Tongue (tissue), 2 donors: ENCODE results near the gene PCDHA7. TPM values are rescaled to one million over a fixed set of nuclear protein-coding genes. Genes with fewer than 3 reads are reported as not detected.
A peak's percentile ranks its signal among the peaks of the same experiment; 100 is the strongest.
"Not testable (repeated sequence)": the region's sequence is repeated elsewhere in the genome, so short reads cannot be mapped to it uniquely, and the experiment has no call there.

ENCODE experiments used
- DNase-seq: peaks from one replicate; pipeline ENCODE4 v3.0.0-alpha.2; 2015
- total RNA-seq: library from RNA; depleted of rRNA; stranded (reverse); fragments of >200 nt; gene quantifications from one replicate; pipeline ENCODE4 v1.2.3, GENCODE V29; 2014

PCDHA7 gene
- total RNA-seq, 1 donor from 2014 or later: 0.21 TPM

DNA sequence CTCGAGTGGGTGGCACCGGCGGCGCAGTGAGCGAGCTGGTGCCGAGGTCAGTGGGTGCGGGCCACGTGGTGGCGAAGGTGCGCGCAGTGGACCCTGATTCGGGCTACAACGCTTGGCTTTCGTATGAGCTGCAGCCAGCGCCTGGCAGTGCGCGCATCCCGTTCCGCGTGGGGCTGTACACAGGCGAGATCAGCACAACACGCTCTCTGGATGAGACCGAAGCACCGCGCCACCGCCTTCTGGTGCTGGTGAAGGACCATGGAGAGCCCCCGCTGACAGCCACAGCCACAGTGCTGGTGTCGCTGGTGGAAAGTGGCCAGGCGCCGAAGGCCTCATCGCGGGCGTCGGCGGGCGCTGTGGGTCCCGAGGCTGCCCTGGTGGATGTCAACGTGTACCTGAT, 10.6 kb upstream of the PCDHA7 start:
- no peak for DNase-seq

DNA sequence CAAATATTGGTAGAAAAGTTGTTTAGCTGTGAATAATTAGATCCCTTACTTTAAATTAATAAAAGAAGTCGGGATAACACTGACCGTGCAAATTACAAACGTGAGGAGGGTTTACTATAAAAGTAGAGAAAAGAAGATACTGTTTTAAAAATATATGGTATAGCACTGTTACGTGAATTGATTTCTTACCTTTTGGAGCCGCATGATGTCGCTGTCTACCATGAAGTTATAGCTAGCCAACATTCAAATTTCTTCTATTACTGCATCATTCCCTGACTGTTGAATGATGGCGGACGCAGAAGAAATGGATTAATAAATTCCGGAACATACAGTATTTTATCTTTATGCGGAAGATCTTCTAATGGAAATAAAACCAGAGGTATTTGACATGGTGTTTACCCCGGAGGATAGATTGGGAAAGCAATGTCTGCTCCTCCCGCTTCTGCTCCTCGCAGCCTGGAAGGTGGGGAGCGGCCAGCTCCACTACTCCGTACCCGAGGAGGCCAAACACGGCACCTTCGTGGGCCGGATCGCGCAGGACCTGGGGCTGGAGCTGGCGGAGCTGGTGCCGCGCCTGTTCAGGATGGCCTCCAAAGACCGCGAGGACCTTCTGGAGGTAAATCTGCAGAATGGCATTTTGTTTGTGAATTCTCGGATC, 6.2 kb upstream of the PCDHA7 start, which contains the start of gene PCDHA6:
PCDHA6 (plus strand) TSS at position 257 of the 658 bp plus-strand sequence; CDS start at position 389, 132 bp downstream.
- peak; percentile 1 for DNase-seq

DNA sequence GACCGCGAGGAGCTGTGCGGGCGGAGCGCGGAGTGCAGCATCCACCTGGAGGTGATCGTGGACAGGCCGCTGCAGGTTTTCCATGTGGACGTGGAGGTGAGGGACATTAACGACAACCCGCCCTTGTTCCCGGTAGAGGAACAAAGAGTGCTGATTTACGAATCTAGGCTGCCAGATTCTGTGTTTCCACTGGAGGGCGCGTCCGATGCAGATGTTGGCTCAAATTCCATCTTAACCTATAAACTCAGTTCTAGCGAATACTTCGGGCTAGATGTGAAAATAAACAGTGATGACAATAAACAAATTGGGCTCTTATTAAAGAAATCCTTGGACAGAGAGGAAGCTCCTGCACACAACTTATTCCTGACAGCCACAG, 5.7 kb upstream of the PCDHA7 start:
- no peak for DNase-seq

DNA sequence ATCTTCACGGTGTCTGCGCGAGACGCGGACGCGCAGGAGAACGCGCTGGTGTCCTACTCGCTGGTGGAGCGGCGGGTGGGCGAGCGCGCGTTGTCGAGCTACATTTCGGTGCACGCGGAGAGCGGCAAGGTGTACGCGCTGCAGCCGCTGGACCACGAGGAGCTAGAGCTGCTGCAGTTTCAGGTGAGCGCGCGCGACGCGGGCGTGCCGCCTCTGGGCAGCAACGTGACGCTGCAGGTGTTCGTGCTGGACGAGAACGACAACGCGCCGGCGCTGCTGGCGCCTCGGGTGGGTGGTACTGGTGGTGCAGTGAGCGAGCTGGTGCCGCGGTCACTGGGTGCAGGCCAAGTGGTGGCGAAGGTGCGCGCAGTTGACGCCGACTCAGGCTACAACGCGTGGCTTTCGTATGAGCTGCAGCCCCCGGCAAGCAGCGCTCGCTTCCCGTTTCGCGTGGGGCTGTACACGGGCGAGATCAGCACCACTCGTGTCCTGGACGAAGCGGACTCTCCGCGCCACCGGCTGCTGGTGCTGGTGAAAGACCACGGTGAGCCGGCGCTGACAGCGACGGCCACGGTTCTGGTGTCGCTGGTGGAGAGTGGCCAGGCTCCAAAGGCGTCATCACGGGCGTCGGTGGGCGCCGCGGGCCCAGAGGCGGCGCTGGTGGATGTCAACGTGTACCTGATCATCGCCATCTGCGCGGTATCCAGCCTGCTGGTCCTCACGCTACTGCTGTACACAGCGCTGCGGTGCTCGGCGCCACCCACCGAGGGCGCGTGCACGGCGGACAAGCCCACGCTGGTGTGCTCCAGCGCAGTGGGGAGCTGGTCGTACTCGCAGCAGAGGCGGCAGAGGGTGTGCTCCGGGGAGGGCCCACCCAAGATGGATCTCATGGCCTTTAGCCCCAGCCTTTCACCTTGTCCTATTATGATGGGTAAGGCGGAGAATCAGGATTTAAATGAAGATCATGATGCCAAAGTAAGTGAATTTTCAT, 4.3 kb upstream of the PCDHA7 start:
- DNase-seq: not testable (repeated sequence)

DNA sequence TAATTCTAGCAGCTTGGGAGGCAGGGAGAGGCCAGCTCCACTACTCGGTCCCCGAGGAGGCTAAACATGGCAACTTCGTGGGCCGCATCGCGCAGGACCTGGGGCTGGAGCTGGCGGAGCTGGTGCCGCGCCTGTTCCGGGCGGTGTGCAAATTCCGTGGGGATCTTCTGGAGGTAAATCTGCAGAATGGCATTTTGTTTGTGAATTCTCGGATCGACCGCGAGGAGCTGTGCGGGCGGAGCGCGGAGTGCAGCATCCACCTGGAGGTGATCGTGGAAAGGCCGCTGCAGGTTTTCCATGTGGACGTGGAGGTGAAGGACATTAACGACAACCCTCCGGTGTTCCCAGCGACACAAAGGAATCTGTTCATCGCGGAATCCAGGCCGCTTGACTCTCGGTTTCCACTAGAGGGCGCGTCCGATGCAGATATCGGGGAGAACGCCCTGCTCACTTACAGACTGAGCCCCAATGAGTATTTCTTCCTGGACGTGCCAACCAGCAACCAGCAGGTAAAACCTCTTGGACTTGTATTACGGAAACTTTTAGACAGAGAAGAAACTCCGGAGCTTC, 455 bp downstream of the PCDHA7 start:
- not testable (repeated sequence) for DNase-seq

DNA sequence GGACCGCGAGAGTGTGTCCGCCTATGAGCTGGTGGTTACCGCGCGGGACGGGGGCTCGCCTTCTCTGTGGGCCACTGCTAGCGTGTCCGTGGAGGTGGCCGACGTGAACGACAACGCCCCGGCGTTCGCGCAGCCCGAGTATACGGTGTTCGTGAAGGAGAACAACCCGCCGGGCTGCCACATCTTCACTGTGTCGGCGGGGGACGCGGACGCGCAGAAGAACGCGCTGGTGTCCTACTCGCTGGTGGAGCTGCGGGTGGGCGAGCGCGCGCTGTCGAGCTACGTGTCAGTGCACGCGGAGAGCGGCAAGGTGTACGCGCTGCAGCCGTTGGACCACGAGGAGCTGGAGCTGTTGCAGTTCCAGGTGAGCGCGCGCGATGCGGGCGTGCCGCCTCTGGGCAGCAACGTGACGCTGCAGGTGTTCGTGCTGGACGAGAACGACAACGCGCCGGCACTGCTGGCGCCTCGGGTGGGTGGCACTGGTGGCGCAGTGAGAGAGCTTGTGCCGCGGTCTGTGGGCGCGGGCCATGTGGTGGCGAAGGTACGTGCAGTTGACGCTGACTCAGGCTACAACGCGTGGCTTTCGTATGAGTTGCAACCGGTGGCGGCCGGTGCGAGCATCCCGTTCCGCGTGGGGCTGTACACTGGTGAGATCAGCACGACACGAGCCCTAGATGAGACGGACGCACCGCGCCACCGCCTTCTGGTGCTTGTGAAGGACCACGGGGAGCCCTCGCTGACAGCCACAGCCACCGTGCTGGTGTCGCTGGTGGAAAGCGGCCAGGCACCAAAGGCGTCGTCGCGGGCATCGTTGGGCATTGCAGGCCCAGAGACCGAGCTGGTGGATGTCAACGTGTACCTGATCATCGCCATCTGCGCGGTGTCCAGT, 1.8 kb downstream of the PCDHA7 start:
- no peak for DNase-seq

DNA sequence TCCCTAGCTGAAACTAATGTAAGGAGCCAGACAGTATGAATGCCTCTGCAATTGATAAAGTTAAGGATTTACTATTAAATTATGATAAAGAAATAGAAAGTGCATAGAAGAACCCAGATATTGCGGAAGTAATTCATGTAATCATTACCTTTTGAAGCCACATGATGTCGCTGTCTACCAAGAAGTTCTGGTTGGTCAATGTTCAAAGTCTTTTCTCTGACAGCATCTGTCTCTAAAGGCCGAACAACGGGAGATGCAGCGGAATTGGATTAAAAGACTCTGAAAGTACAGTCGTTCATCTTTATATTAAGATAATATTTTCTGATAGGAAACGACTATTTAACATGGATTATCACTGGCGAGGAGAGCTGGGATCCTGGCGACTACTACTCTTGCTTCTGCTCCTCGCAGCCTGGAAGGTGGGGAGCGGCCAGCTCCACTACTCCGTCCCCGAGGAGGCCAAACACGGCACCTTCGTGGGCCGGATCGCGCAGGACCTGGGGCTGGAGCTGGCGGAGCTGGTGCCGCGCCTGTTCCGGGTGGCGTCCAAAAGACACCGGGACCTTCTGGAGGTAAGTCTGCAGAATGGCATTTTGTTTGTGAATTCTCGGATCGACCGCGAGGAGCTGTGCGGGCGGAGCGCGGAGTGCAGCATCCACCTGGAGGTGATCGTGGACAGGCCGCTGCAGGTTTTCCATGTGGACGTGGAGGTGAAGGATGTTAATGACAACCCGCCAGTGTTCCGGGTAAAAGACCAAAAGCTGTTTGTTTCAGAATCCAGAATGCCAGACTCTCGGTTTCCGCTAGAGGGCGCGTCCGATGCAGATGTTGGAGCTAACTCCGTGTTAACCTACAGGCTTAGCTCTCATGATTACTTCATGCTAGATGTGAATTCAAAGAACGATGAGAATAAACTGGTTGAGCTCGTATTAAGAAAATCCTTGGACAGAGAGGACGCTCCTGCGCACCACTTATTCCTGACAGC, 7.2 kb downstream of the PCDHA7 start, which contains the start of gene PCDHA8:
PCDHA8 (plus strand) TSS at position 210 of the 985 bp plus-strand sequence; CDS start at position 345, 135 bp downstream.
- peak; percentile 1 for DNase-seq

DNA sequence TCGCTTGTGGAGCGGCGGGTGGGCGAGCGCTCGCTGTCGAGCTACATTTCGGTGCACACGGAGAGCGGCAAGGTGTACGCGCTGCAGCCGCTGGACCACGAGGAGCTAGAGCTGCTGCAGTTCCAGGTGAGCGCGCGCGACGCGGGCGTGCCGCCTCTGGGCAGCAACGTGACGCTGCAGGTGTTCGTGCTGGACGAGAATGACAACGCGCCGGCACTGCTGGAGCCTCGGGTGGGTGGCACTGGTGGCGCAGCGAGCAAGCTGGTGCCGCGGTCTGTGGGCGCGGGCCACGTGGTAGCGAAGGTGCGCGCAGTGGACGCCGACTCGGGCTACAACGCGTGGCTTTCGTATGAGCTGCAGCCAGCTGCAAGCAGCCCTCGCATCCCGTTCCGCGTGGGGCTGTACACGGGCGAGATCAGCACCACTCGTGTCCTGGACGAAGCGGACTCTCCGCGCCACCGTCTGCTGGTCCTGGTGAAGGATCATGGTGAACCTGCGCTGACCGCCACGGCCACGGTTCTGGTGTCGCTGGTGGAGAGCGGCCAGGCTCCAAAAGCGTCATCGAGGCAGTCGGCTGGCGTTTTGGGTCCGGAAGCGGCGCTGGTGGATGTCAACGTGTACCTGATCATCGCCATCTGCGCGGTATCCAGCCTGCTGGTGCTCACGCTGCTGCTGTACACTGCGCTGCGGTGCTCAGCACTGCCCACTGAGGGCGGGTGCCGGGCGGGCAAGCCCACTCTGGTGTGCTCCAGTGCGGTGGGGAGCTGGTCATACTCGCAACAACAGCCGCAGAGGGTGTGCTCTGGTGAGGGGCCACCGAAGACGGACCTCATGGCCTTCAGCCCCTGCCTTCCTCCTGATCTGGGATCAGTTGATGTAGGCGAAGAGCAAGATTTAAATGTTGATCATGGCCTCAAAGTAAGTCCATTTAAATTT, 9.0 kb downstream of the PCDHA7 start:
- no peak for DNase-seq

DNA sequence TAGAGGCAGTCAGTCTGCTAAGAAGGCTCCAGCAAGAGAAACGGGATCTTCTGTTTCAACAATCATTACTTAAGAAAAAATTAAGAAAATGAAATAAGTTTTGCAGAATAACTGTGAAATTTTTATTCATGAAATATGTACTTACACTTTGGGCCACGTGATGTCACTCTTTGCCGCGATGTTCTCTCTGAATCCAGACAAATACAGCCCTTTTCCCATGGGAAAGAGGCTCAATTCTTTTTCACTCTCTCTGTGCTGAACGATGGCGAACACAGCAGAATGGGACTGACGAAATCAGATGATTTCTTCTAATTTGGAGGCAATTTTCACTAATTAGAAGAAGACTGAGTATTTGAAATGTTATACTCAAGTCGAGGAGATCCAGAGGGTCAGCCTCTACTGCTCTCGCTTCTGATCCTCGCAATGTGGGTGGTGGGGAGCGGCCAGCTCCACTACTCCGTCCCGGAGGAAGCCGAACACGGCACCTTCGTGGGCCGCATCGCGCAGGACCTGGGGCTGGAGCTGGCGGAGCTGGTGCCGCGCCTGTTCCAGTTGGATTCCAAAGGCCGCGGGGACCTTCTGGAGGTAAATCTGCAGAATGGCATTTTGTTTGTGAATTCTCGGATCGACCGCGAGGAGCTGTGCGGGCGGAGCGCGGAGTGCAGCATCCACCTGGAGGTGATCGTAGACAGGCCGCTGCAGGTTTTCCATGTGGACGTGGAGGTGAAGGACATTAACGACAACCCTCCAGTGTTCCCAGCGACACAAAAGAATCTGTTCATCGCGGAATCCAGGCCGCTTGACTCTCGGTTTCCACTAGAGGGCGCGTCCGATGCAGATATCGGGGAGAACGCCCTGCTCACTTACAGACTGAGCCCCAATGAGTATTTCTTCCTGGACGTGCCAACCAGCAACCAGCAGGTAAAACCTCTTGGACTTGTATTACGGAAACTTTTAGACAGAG, 14.4 kb downstream of the PCDHA7 start, which contains the start of gene PCDHA9:
PCDHA9 (plus strand) TSS at position 244 of the 964 bp plus-strand sequence; CDS start at position 358, 114 bp downstream.
- not testable (repeated sequence) for DNase-seq

DNA sequence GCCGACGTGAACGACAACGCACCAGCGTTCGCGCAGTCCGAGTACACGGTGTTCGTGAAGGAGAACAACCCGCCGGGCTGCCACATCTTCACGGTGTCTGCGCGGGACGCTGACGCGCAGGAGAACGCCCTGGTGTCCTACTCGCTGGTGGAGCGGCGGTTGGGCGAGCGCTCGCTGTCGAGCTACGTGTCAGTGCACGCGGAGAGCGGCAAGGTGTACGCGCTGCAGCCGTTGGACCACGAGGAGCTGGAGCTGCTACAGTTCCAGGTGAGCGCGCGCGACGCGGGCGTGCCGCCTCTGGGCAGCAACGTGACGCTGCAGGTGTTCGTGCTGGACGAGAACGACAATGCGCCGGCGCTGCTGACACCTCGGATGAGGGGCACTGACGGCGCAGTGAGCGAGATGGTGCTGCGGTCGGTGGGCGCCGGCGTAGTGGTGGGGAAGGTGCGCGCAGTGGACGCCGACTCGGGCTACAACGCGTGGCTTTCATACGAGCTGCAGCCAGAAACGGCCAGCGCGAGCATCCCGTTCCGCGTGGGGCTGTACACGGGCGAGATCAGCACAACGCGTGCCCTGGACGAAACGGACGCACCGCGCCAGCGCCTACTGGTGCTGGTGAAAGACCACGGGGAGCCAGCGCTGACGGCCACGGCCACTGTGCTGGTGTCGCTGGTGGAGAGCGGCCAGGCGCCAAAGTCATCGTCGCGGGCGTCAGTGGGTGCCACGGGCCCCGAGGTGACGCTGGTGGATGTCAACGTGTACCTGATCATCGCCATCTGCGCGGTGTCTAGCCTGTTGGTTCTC, 16.0 kb downstream of the PCDHA7 start:
- DNase-seq: not testable (repeated sequence)

DNA sequence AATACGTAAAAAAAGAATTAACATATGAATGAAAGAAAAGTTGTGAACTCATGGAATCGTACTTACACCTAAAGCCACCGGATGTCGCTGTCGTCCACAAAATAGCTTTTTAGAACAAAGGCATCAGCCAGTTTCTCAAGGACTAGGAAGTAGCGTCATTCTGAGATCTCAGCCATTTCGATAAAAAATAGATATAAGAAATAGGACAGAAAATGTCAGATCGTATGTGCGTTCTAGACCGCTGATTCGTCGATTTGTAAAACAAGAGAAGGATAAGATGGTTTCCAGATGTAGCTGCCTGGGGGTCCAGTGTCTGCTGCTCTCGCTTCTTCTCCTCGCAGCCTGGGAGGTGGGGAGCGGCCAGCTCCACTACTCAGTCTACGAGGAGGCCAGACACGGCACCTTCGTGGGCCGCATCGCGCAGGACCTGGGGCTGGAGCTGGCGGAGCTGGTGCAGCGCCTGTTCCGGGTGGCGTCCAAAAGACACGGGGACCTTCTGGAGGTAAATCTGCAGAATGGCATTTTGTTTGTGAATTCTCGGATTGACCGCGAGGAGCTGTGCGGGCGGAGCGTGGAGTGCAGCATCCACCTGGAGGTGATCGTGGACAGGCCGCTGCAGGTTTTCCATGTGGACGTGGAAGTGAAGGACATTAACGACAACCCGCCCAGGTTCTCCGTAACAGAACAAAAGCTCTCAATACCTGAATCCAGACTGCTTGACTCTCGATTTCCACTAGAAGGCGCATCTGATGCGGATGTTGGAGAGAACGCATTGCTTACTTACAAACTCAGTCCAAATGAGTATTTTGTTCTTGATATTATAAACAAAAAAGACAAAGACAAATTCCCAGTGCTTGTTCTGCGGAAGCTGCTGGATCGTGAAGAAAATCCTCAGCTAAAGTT, 22.0 kb downstream of the PCDHA7 start, which contains the start of gene PCDHA10:
PCDHA10 (plus strand) TSS at position 126 of the 903 bp plus-strand sequence; CDS start at position 278, 152 bp downstream.
- peak; percentile 24 for DNase-seq

DNA sequence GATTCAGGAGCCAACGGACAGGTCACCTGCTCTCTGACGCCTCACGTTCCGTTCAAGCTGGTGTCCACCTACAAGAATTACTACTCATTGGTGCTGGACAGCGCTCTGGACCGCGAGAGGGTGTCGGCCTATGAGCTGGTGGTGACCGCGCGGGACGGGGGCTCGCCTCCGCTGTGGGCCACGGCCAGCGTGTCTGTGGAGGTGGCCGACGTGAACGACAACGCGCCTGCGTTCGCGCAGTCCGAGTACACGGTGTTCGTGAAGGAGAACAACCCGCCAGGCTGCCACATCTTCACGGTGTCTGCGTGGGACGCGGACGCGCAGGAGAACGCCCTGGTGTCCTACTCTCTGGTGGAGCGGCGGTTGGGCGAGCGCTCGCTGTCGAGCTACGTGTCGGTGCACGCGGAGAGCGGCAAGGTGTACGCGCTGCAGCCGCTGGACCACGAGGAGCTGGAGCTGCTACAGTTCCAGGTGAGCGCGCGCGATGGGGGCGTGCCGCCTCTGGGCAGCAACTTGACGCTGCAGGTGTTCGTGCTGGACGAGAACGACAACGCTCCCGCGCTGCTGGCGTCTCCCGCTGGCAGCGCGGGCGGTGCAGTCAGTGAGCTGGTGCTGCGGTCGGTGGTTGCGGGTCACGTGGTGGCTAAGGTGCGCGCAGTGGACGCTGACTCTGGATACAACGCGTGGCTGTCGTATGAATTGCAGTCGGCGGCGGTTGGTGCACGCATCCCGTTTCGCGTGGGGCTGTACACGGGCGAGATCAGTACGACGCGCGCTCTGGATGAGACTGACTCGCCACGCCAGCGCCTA, 23.3 kb downstream of the PCDHA7 start:
- no peak for DNase-seq

DNA sequence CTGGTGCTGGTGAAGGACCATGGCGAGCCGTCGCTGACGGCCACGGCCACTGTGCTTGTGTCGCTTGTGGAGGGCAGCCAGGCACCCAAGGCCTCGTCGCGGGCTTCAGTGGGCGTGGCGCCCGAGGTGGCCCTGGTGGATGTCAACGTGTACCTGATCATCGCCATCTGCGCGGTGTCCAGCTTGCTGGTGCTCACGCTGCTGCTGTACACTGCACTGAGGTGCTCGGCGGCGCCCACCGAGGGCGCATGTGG, 23.8 kb downstream of the PCDHA7 start:
- no peak for DNase-seq

DNA sequence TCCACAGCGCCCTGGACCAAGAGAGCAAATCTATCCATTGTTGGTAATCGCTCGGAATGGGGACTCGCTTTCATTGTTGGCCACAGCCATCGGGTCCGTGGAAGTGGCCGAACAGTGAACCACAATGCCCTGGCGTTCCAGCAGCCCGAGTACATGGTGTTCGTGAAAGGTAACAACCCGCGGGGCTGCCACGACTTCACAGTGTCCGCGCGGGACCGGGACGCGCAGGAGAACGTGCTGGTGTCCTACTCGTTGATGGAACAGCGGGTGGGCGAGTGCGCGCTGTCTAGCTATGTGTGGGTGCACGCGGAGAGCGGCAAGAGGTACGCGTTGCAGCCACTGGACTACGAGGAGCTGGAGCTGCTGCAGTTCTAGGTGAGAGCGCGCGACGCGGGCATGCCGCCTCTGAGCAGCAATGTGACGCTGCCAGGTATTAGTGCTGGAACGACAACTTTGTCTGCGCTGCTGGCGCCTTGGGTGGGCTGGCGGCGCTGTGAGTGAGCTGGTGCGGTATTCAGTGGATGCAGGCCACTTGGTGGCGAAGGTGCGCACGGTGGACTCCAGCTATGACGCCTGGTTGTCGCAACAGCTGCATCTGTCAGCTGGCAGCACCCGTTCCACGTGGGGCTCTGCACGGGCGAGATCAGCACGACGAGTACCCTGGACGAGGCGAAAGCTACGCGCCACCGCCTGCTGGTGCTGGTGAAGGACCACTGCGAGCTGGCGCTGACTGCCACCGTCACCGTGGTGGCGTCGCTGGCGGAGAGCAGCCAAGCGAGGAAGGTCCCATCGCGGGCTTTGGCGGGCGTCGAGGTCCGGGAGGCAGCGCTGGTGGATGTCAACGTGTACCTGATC, 28.6 kb downstream of the PCDHA7 start:
- no peak for DNase-seq
